Keratinocyte (primary cell): Measurements from ENCODE around the gene GLI3. TPM values are rescaled to one million over a fixed set of nuclear protein-coding genes. Genes with fewer than 3 reads are reported as not detected.

Source experiments
- DNase-seq: peaks from one replicate; pipeline ENCODE4 v3.0.0-alpha.2; 2011; ENCODE audit warnings: low read depth, missing footprints, low spot score
- FAIRE-seq: peaks from 2 replicates; lab custom pipeline; 2011; peaks lifted over from hg19 to GRCh38; lab: Jason Lieb, UNC
- H2AFZ ChIP-seq: 2 replicates; pipeline ENCODE4 v1.6.0; 2012; ENCODE audit warnings: low read length, control low read depth, inconsistent platforms; ENCODE audit not compliant: control insufficient read depth
- H3K27ac ChIP-seq: 2 replicates; pipeline ENCODE4 v1.5.1; 2011; ENCODE audit warnings: low read length; ENCODE audit not compliant: control insufficient read depth, insufficient read depth
- H3K27me3 ChIP-seq: 3 replicates; pipeline ENCODE4 v1.6.0; 2011; ENCODE audit warnings: low read length; ENCODE audit not compliant: control insufficient read depth, insufficient read depth; ENCODE audit errors: extremely low read depth
- H3K36me3 ChIP-seq, 2 experiments: 2 replicates in 1 of 2; 3 replicates in 1 of 2; pipeline ENCODE4 v1.5.1; 2011; ENCODE audit warnings: low read length in 2 of 2, mild to moderate bottlenecking in 1 of 2; ENCODE audit not compliant: control insufficient read depth in 2 of 2, insufficient read depth in 2 of 2; ENCODE audit errors: extremely low read depth in 1 of 2
- H3K4me1 ChIP-seq: 3 replicates; pipeline ENCODE4 v1.5.1; 2011; ENCODE audit warnings: low read length; ENCODE audit not compliant: control insufficient read depth, insufficient read depth; ENCODE audit errors: extremely low read depth
- H3K4me2 ChIP-seq: 3 replicates; pipeline ENCODE4 v1.6.0; 2011; ENCODE audit warnings: low read depth, low read length; ENCODE audit not compliant: control insufficient read depth, insufficient read depth; ENCODE audit errors: extremely low read depth
- H3K4me3 ChIP-seq, 3 experiments: fragments of 200-600 bp in 1 of 3; sonication (generic) in 1 of 3; 2 replicates in 2 of 3; 3 replicates in 1 of 3; pipeline ENCODE4 v1.5.1; 2011 to 2016; ENCODE audit warnings: low read length in 3 of 3, mild to moderate bottlenecking in 3 of 3, control low read depth in 2 of 3, inconsistent platforms in 1 of 3, low read depth in 1 of 3, mixed read lengths in 1 of 3, mixed run types in 1 of 3, moderate library complexity in 1 of 3; ENCODE audit not compliant: control insufficient read depth in 2 of 3, insufficient read depth in 2 of 3; ENCODE audit errors: extremely low read depth in 1 of 3
- H3K79me2 ChIP-seq: 2 replicates; pipeline ENCODE4 v1.6.0; 2012; ENCODE audit warnings: low read length; ENCODE audit not compliant: control insufficient read depth, insufficient read depth
- H3K9ac ChIP-seq: 3 replicates; pipeline ENCODE4 v1.6.0; 2011; ENCODE audit warnings: low read length; ENCODE audit not compliant: control insufficient read depth, insufficient read depth; ENCODE audit errors: extremely low read depth
- H3K9me1 ChIP-seq: 3 replicates; pipeline ENCODE4 v1.6.0; 2011; ENCODE audit warnings: low read length; ENCODE audit not compliant: control insufficient read depth, insufficient read depth; ENCODE audit errors: extremely low read depth
- H3K9me3 ChIP-seq: 2 replicates; pipeline ENCODE4 v1.5.1; 2012; ENCODE audit warnings: low read depth, low read length; ENCODE audit not compliant: control insufficient read depth
- H4K20me1 ChIP-seq: 3 replicates; pipeline ENCODE4 v1.6.0; 2011; ENCODE audit warnings: low read length; ENCODE audit not compliant: control insufficient read depth, insufficient read depth; ENCODE audit errors: extremely low read depth
- CTCF ChIP-seq, 3 experiments: IDR thresholded peaks in 1 of 3; conservative IDR thresholded peaks in 1 of 3; optimal IDR thresholded peaks in 1 of 3; 2 replicates in 2 of 3; 3 replicates in 1 of 3; pipeline versions ENCODE3 to v1.5.1; 2011; ENCODE audit warnings: low read length in 3 of 3, mild to moderate bottlenecking in 3 of 3, moderate library complexity in 2 of 3, control low read depth in 1 of 3, inconsistent platforms in 1 of 3; ENCODE audit not compliant: insufficient read depth in 2 of 3; ENCODE audit errors: extremely low read depth in 1 of 3
- EZH2 ChIP-seq: IDR thresholded peaks from one replicate; pipeline ENCODE4 v1.6.1; 2012; ENCODE audit warnings: inconsistent platforms, mild to moderate bottlenecking, low read length, moderate library complexity
- dilution Hi-C: fragments of 300-500 bp; cut with MboI; formaldehyde crosslinking; loops from one replicate; pipeline ENCODE4 v1.7.0; 2020; ENCODE audit warnings: low sequenced_read_pairs; ENCODE audit not compliant: extremely low pct_ligation_motif_present
- polyA plus RNA-seq, 5 experiments: library from polyadenylated mRNA; depleted of rRNA in 3 of 5; stranded (reverse) in 3 of 5; stranded (forward) in 1 of 5; unstranded in 1 of 5; fragments of >200 nt; gene quantifications; 1 replicate in 1 of 5; 2 replicates in 3 of 5; 3 replicates in 1 of 5; pipeline versions ENCODE4 v1.2.1 to v1.2.3, GENCODE V29; 2011 to 2012; ENCODE audit warnings: missing spikeins in 2 of 5, low read depth in 1 of 5, low replicate concordance in 1 of 5

Gene GLI3
- polyA plus RNA-seq, 1 donor (not counting 4 experiments of a cell fraction or from before 2014, with no cell fraction given) = 3.6 TPM

GRCh38 chr7:42227936-42228591 is 8.9 kb downstream of the GLI3 start:
- Histone ChIP-seq H3K9me1 (no peaks in the 10 kb centered on the region), H3K9me3 (no peaks in the 10 kb centered on the region), H2AFZ (peak overlapping the region; percentile 88), H3K4me1 (peaks cover 38% of the 10 kb centered on the region), H3K27ac (peak overlapping the region; percentile 84), H3K79me2 (peaks cover 15% of the 10 kb centered on the region), H3K9ac (peak overlapping the region; percentile 88), H3K27me3 (no peaks in the 10 kb centered on the region), H4K20me1 (no peaks in the 10 kb centered on the region), H3K4me2 (peak overlapping the region; percentile 98), H3K4me3 (peak overlapping the region; percentile 24 to 81 (median 66)), H3K36me3 (no peaks in the 10 kb centered on the region)
- dilution Hi-C loops = no loop called here
- no peak for FAIRE-seq
- no peak for DNase-seq
- no peak for TF ChIP-seq EZH2
- TF ChIP-seq CTCF (optimal IDR thresholded peaks at IDR 0.05 in 1 of 3, IDR thresholded peaks at IDR 0.05 in 1 of 3, conservative IDR thresholded peaks at IDR 0.05 in 1 of 3; ENCODE audit: extremely low read depth in 1 of 3, insufficient read depth in 2 of 3, low read length in 3 of 3) = no peak

GRCh38 chr7:42227541-42227935 is 9.5 kb downstream of the GLI3 start:
- dilution Hi-C loops = no loop called here
- Histone ChIP-seq H3K4me1 (peaks cover 35% of the 10 kb centered on the region), H3K9ac (peak overlapping the region; percentile 88), H3K27ac (peak overlapping the region; percentile 84), H3K4me2 (peak overlapping the region; percentile 98), H2AFZ (peak overlapping the region; percentile 88), H3K79me2 (peaks cover 14% of the 10 kb centered on the region), H3K9me1 (no peaks in the 10 kb centered on the region), H3K27me3 (no peaks in the 10 kb centered on the region), H3K36me3 (no peaks in the 10 kb centered on the region), H3K4me3 (peak overlapping the region; percentile 24 to 81 (median 66)), H4K20me1 (no peaks in the 10 kb centered on the region), H3K9me3 (no peaks in the 10 kb centered on the region)
- DNase-seq (no peak), FAIRE-seq (peak; percentile 49)
- TF ChIP-seq EZH2 (no peak), CTCF (optimal IDR thresholded peaks at IDR 0.05 in 1 of 3, IDR thresholded peaks at IDR 0.05 in 1 of 3, conservative IDR thresholded peaks at IDR 0.05 in 1 of 3; ENCODE audit: extremely low read depth in 1 of 3, insufficient read depth in 2 of 3, low read length in 3 of 3) (peak in 1 of 3 experiments; percentile 6)
